Caco-2 (cell line): ENCODE results near the gene LRRC41. TPM values are rescaled to one million over a fixed set of nuclear protein-coding genes. Genes with fewer than 3 reads are reported as not detected.
"Not testable (repeated sequence)": the region's sequence is repeated elsewhere in the genome, so short reads cannot be mapped to it uniquely, and the experiment has no call there.

Experiments
- BruUV-seq: library from RNA; stranded (reverse); fragments of 400-500 nt; replicated peaks from 2 replicates; lab custom pipeline; 2021; lab: Mats Ljungman, UMichigan
- CTCF ChIA-PET: fragments of 300-600 bp; sonication (Branson Sonifier 250); formaldehyde crosslinking; loops from one replicate; lab custom pipeline; 2022; ENCODE audit warnings: antibody characterized with exemption; lab: Charles Lee
- POLR2A ChIA-PET: fragments of 300-600 bp; sonication (Branson Sonifier 250); formaldehyde crosslinking; loops from one replicate; lab custom pipeline; 2022; ENCODE audit warnings: antibody characterized with exemption; lab: Charles Lee
- DNase-seq, 2 experiments: peaks; one replicate each; pipeline versions ENCODE4 v3.0.0 to v3.0.0-alpha.2; 2020 to 2022
- H3K27me3 ChIP-seq: replicated peaks from 2 replicates; pipeline ENCODE4 v1.6.0; 2011; ENCODE audit warnings: low read length; ENCODE audit not compliant: control insufficient read depth, insufficient read depth
- H3K36me3 ChIP-seq: 2 replicates; pipeline ENCODE4 v1.5.1; 2011; ENCODE audit warnings: low read length; ENCODE audit not compliant: control insufficient read depth, insufficient read depth
- H3K4me1 ChIP-seq: fragments of 250-450 bp; sonication (Bioruptor Pico); 2 replicates; pipeline ENCODE4 v1.5.1; 2020; ENCODE audit warnings: mild to moderate bottlenecking
- H3K4me3 ChIP-seq: 2 replicates; pipeline ENCODE4 v1.5.1; 2011; ENCODE audit warnings: low read depth, mild to moderate bottlenecking, control low read depth, low read length
- H3K9me3 ChIP-seq: fragments of 250-450 bp; sonication (Bioruptor Pico); 2 replicates; pipeline ENCODE4 v1.5.1; 2020; ENCODE audit warnings: mild to moderate bottlenecking, moderate library complexity
- H3K27ac Mint-ChIP-seq: one replicate; pipeline ENCODE4 v1.8.0; 2022; ENCODE audit warnings: mixed read lengths; ENCODE audit not compliant: unreplicated experiment
- H3K27me3 Mint-ChIP-seq: one replicate; pipeline ENCODE4 v1.8.0; 2022; ENCODE audit warnings: mixed read lengths; ENCODE audit not compliant: insufficient read depth, unreplicated experiment
- H3K36me3 Mint-ChIP-seq: one replicate; pipeline ENCODE4 v1.8.0; 2022; ENCODE audit warnings: mild to moderate bottlenecking, mixed read lengths; ENCODE audit not compliant: insufficient read depth, unreplicated experiment
- H3K4me1 Mint-ChIP-seq: one replicate; pipeline ENCODE4 v1.8.0; 2022; ENCODE audit warnings: low read depth, mixed read lengths; ENCODE audit not compliant: unreplicated experiment
- H3K4me3 Mint-ChIP-seq: one replicate; pipeline ENCODE4 v1.8.0; 2022; ENCODE audit warnings: mild to moderate bottlenecking, moderate library complexity, mixed read lengths; ENCODE audit not compliant: unreplicated experiment
- H3K9me3 Mint-ChIP-seq: one replicate; pipeline ENCODE4 v1.8.0; 2022; ENCODE audit warnings: mixed read lengths; ENCODE audit not compliant: unreplicated experiment
- CTCF ChIP-seq, 2 experiments: fragments of 200-600 bp in 1 of 2; IDR thresholded peaks; 1 replicate in 1 of 2; 2 replicates in 1 of 2; pipeline versions ENCODE4 v1.5.1 to v1.8.0; 2011 to 2022; ENCODE audit warnings: antibody characterized with exemption in 1 of 2, control low read depth in 1 of 2, inconsistent platforms in 1 of 2, low read depth in 1 of 2, low read length in 1 of 2, mild to moderate bottlenecking in 1 of 2, moderate library complexity in 1 of 2; ENCODE audit not compliant: insufficient read depth in 1 of 2, severe bottlenecking in 1 of 2, unreplicated experiment in 1 of 2
- intact Hi-C: fragments of 100-400 bp; cut with micrococcal nuclease; formaldehyde crosslinking; loops from one replicate; pipeline ENCODE4 v1.10.0; 2022; ENCODE audit not compliant: unreplicated experiment
- total RNA-seq: library from RNA; stranded (reverse); gene quantifications from 2 replicates; pipeline ENCODE4 v1.2.3, GENCODE V29; 2022

The LRRC41 gene
- total RNA-seq, 1 experiment from 2014 or later: 41.7 TPM

- BruUV-seq: no TSS peak
- peak overlapping the region; percentile 95 for H3K27ac Mint-ChIP-seq
- intact Hi-C loops: loop anchor here (2.0 to 10.0 kb wide), 2 partner anchors 39 to 57 kb away; partner anchors contain the start of genes LRRC41 and UQCRH
- Histone ChIP-seq H3K27me3 (no peaks in the 10 kb centered on the region), H3K9me3 (no peaks in the 10 kb centered on the region), H3K36me3 (no peaks in the 10 kb centered on the region), H3K4me3 (peak overlapping the region; percentile 69), H3K4me1 (no peaks in the 10 kb centered on the region)
- POLR2A ChIA-PET: interaction anchor here (0.6 kb wide), 1 partner anchor 1541 kb away, joined by 3 read pairs; the partner anchor contains the start of gene PLK3
- H3K27me3 Mint-ChIP-seq: no peaks in the 10 kb centered on the region
- H3K36me3 Mint-ChIP-seq: peaks cover 25% of the 10 kb centered on the region
- no peak for TF ChIP-seq CTCF (IDR thresholded peaks at IDR 0.05; ENCODE audit: insufficient read depth in 1 of 2, low read depth in 1 of 2, low read length in 1 of 2, severe bottlenecking in 1 of 2, unreplicated experiment in 1 of 2)
- peak overlapping the region; percentile 93 for H3K4me3 Mint-ChIP-seq
- peak in 1 of 2 experiments; percentile 7 for DNase-seq
- H3K4me1 Mint-ChIP-seq: peaks cover 18% of the 10 kb centered on the region
- H3K9me3 Mint-ChIP-seq: no peaks in the 10 kb centered on the region
- CTCF ChIA-PET: no interaction called here
Observed at GRCh38 chr1:46341222-46342083, 38.0 kb upstream of the LRRC41 start.

GRCh38 chr1:46340404-46341221 lies 37.2 kb upstream of the LRRC41 start, which contains the start of gene NSUN4:
NSUN4 (plus strand) TSS chr1:46340807; CDS start chr1:46340827, 20 bp downstream.
- peak within 1 kb of the TSS; percentile 95 for H3K27ac Mint-ChIP-seq
- TF ChIP-seq CTCF (IDR thresholded peaks at IDR 0.05; ENCODE audit: insufficient read depth in 1 of 2, low read depth in 1 of 2, low read length in 1 of 2, severe bottlenecking in 1 of 2, unreplicated experiment in 1 of 2): peak; percentile 43 to 67
- H3K4me3 Mint-ChIP-seq: peak within 1 kb of the TSS; percentile 93
- no peaks in the 10 kb centered on the region for H3K9me3 ChIP-seq
- peaks cover 22% of the 10 kb centered on the region for H3K36me3 Mint-ChIP-seq
- ChIA-PET POLR2A (interaction anchor here (0.6 to 1.2 kb wide), 3 partner anchors 38 to 1540 kb away, joined by 3 to 6 read pairs (median 5); partner anchors contain the start of genes PLK3 and RAD54L), CTCF (interaction anchor here (0.6 to 1.2 kb wide), 5 partner anchors 24 to 117 kb away, joined by 3 to 8 read pairs (median 3); no protein-coding TSS in a partner anchor)
- H3K4me1 ChIP-seq: no peaks in the 10 kb centered on the region
- H3K9me3 Mint-ChIP-seq: no peaks in the 10 kb centered on the region
- H3K4me3 ChIP-seq: peak within 1 kb of the TSS; percentile 69
- no peaks in the 10 kb centered on the region for H3K27me3 Mint-ChIP-seq
- intact Hi-C loops: loop anchor here (1.0 to 10.0 kb wide), 3 partner anchors 38 to 93 kb away; partner anchors contain the start of genes LRRC41, RAD54L and UQCRH
- H3K27me3 ChIP-seq: no peaks in the 10 kb centered on the region
- peak; percentile 84 to 87 for DNase-seq
- TSS peak; percentile 85 for BruUV-seq
- H3K4me1 Mint-ChIP-seq: peaks cover 18% of the 10 kb centered on the region
- H3K36me3 ChIP-seq: no peaks in the 10 kb centered on the region

- H3K4me3 Mint-ChIP-seq, CTCF ChIA-PET, H3K27me3 ChIP-seq, DNase-seq, H3K9me3 ChIP-seq, H3K27me3 Mint-ChIP-seq, H3K4me1 ChIP-seq, POLR2A ChIA-PET, BruUV-seq, intact Hi-C loops, H3K27ac Mint-ChIP-seq, H3K4me3 ChIP-seq, H3K9me3 Mint-ChIP-seq, H3K36me3 ChIP-seq: not testable (repeated sequence)
- H3K4me1 Mint-ChIP-seq: peaks cover 18% of the 10 kb centered on the region
- H3K36me3 Mint-ChIP-seq: peaks cover 14% of the 10 kb centered on the region
Observed at GRCh38 chr1:46337409-46337808, 34.0 kb upstream of the LRRC41 start.
